Measurements from ENCODE around the gene TUBB4B. TPM values are rescaled to one million over a fixed set of nuclear protein-coding genes. Genes with fewer than 3 reads are reported as not detected.

TUBB4B gene
- total and polyA plus RNA-seq, 8 donors = 69.4 to 292 (median 153) TPM

DNA sequence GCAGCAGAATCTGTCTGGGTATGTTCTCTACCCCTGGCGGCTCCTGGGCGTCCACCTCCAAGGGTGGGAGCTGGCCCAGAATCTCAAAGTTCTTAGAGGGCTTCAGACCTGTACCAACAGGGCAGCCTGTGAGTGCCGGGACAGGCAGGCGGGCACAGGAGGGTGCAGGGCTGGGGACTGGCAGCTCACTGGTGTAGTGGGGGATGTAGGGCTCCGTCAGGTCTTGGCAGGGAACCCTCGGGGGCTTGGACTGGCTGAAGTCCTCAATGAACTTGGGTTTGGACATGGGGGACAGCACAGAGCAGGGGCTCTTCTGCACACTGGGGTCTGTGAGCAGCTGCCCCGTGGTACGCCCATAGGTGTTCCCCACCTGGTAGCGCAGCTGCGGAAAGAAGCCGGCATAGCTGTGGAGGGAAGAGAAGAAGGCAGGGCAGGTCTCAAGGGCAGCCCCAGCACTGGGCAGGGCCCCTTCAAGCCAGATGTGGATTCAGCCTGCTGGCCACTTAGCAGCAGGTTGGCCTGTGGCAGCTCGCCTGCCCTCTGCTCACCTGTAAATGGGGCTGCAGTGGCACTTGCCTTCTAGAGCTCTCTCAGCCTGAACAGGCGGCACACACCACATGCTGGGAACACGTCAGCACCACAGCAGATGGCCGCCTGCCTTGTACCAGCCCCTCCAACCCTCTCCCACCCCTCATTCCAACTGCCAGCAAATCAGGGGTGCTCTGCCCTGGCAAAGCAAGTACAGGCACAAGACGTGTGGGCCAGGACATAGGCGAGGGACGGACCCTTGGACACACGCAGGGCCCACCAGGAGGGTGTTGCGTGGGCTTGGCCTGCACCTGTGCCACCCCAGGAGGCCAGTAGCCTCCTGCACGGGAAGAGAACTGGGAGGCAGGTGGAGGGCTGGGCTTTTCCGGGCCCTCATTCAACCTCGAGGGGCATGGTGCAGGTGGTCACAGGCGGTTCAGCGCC is 4.6 kb downstream of the TUBB4B start:
- DNase-seq = no peak
- Histone ChIP-seq H3K36me3 (peaks cover 16 to 22% (median 21%) of the 10 kb centered on the region in 4 donors), H3K4me1 (peaks cover 20 to 28% (median 27%) of the 10 kb centered on the region in 4 donors), H3K27me3 (no peaks in the 10 kb centered on the region), H3K27ac (no peak overlapping the region), H3K9me3 (no peaks in the 10 kb centered on the region), H3K4me3 (no peak overlapping the region)
- TF ChIP-seq POLR2AphosphoS5 (IDR thresholded peaks at IDR 0.05) (no peak), CTCF (IDR thresholded peaks at IDR 0.05) (no peak), EP300 (IDR thresholded peaks at IDR 0.05) (no peak), POLR2A (IDR thresholded peaks at IDR 0.05) (no peak)
- whole genome bisulfite sequencing, 5 donors = 85 to 92% (median 89%) methylated on average over 20 to 25 of the region's 25 CpGs
- intact Hi-C loops (cut with DNase I; ENCODE audit: low total_unique reads) = no loop called here

DNA sequence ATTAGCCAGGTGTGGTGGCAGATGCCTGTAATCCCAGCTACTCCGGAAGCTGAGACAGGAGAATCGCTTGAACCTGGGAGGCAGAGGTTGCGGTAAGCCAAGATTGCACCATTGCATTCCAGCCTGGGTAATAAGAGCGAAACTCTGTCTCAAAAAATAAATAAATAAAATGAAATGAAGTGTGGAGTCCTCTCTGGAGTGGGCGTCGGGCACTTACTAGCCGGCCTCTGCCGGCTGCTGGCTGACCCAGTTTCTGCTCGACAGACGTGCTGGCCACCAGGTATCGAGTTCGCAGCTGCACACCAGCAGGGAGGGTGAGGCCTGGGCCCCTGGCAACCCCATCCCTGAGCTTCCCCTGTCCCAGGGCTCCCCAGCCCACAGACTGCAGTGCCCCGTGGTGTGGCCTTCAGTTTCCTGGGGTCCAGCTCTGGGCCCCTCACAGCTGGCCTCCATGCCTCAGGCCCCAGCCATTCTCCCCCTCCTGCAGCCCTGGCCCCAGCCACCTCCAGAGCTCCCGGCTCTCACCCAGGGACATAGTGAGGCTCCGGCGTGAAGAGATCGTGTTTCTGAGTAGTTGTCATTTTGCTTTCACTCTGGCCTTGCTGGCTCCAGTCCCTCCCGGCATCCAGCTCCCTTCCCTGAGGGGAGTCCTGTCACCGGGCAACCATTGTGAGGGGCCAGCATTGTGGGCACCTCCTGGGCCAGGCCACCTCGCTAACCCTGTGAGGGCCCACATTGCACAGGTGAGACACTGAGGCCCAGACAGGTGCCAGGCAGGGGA is 6.2 kb downstream of the TUBB4B start:
- WGBS, 5 donors = 74 to 86% (median 81%) methylated on average over 18 to 20 of the region's 20 CpGs
- Histone ChIP-seq H3K27ac (no peak overlapping the region), H3K9me3 (no peaks in the 10 kb centered on the region), H3K27me3 (no peaks in the 10 kb centered on the region), H3K36me3 (peaks cover 14 to 17% (median 16%) of the 10 kb centered on the region in 4 donors), H3K4me3 (no peak overlapping the region), H3K4me1 (peaks cover 15 to 25% (median 20%) of the 10 kb centered on the region in 4 donors)
- intact Hi-C loops (cut with DNase I; ENCODE audit: low total_unique reads) = no loop called here
- TF ChIP-seq CTCF (IDR thresholded peaks at IDR 0.05) = no peak
- no peak for TF ChIP-seq POLR2A (IDR thresholded peaks at IDR 0.05)
- TF ChIP-seq POLR2AphosphoS5 (IDR thresholded peaks at IDR 0.05) = no peak
- TF ChIP-seq EP300 (IDR thresholded peaks at IDR 0.05) = no peak
- no peak for DNase-seq

DNA sequence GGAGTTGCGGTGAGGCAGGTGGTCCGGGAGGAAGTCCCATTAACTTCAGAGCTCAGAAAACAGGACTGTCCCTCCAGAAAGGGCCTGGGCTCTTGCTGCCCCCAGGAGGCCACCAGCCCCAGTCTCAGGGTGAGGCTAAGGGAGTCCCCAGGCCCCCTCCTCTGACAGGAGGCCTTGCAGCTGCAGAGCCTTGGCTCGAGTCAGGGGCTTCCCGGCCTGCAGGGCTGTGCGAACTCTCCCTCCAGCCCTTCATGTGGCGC is 6.8 kb downstream of the TUBB4B start:
- peaks cover 8 to 12% (median 10%) of the 10 kb centered on the region in 4 donors for H3K36me3 ChIP-seq
- H3K9me3 ChIP-seq = no peaks in the 10 kb centered on the region
- H3K4me1 ChIP-seq = peaks cover 9 to 25% (median 20%) of the 10 kb centered on the region in 4 donors
- H3K27me3 ChIP-seq = no peaks in the 10 kb centered on the region
- TF ChIP-seq CTCF (IDR thresholded peaks at IDR 0.05) (no peak), POLR2A (IDR thresholded peaks at IDR 0.05) (no peak), POLR2AphosphoS5 (IDR thresholded peaks at IDR 0.05) (no peak), EP300 (IDR thresholded peaks at IDR 0.05) (no peak)
- DNase-seq = no peak
- intact Hi-C loops (cut with DNase I; ENCODE audit: low total_unique reads) = no loop called here
- H3K4me3 ChIP-seq = no peak overlapping the region
- H3K27ac ChIP-seq = no peak overlapping the region
- 66 to 84% (median 82%) methylated on average over 6 of the region's 6 CpGs for WGBS, 5 donors

- H3K27ac ChIP-seq = no peak overlapping the region
- H3K4me3 ChIP-seq = no peak overlapping the region
- H3K36me3 ChIP-seq = no peaks in the 10 kb centered on the region
- TF ChIP-seq EP300 (IDR thresholded peaks at IDR 0.05) = no peak
- no peak for TF ChIP-seq POLR2A (IDR thresholded peaks at IDR 0.05)
- no peak for TF ChIP-seq POLR2AphosphoS5 (IDR thresholded peaks at IDR 0.05)
- DNase-seq = no peak
- intact Hi-C loops (cut with DNase I; ENCODE audit: low total_unique reads) = no loop called here
- peaks cover 9 to 24% (median 22%) of the 10 kb centered on the region in 4 donors for H3K4me1 ChIP-seq
- WGBS, 5 donors = 46 to 60% (median 55%) methylated on average over 12 to 17 of the region's 18 CpGs
- no peaks in the 10 kb centered on the region for H3K27me3 ChIP-seq
- H3K9me3 ChIP-seq = no peaks in the 10 kb centered on the region
Measured at GRCh38 chr9:137250329-137251193, 9.5 kb downstream of the TUBB4B start.

All from stomach (tissue), 9 donors.